HG02970 (cell line): ENCODE measurements around the gene BCORL1.

Experiments used
- ATAC-seq: cut with Tn5 transposase; IDR thresholded peaks from one replicate; pipeline ENCODE4 v1.9.1; 2021; ENCODE audit warnings: mild to moderate bottlenecking, moderate library complexity, moderate number of reproducible peaks; ENCODE audit not compliant: unreplicated experiment, low FRiP score

The BCORL1 gene

GRCh38 chrX:129963729-129964128 is 18.7 kb upstream of the BCORL1 start:
- ATAC-seq, result no peak

- no peak for ATAC-seq
Measured at GRCh38 chrX:129965166-129965565, 17.3 kb upstream of the BCORL1 start.

DNA sequence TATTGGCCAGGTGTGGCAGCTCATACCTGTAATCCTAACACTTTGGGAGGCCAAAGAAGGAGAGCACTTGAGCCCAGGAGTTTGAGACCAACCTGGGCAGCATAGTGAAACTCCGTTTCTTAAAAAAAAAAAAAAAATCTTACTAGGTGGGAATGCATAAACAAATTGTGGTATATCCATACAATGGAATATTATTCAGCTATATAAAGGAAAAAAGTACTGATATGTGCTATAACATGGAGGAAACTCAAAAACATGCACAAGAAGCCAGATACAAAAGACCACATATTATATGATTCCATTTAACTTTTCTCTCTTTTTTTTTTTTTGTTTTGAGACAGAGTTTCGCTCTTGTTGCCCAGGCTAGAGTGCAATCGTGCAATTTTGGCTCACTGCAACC is 13.5 kb upstream of the BCORL1 start:
- no peak for ATAC-seq

DNA sequence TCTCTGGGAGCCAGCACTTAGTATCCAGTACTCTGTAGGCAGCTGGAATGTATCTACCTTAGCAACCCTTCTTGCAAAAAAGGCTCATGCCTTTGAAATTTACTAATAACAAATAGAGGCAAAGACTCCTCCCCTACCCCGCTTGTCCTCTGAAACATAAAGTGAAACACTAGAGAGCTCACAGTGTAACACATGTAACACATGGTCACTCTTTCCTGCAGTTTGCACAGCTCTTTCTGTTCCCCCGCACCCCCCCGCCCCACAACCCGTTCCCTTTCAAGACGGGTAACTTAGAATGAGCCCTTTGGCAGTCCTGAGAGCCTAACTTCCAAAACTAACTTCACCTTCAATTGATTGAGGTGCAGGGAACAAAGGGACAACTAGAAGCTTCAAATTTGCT is 6.0 kb upstream of the BCORL1 start:
- ATAC-seq, result no peak

DNA sequence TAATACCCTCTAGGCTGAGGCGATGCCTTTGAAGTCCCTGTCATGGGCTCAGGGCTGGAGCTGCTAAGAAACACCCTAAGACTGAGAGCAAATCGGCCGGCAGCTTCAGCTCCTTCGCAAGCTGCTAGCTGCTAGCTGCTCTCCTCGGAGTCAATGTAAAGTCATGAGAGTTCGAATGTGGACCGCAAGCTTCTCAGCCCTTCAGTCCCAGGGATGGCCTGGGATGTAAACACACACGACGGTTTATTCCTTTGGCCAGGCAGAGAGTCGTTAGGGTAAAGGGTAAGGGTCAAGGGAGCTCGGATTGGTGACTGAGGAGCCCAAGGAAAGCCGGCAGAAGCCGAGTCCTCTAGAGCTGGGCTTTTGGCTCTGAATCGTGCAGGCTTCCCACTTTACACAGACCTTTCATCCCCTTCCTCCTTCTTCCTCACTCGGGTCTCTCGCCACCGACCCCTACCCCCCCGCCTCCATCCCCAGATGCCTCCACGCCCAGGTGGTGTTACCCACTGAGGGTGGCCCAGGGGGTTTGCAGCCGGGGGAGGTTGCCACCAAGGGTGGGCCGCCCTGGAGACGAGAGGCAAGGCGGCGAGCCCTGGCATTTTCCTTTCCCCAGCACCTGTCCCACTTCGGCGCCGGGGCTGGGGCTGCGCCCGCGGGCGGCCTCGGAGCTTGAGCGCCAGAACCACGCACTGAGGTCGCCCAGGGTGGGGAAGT is 3.1 kb upstream of the BCORL1 start:
- ATAC-seq, result no peak

DNA sequence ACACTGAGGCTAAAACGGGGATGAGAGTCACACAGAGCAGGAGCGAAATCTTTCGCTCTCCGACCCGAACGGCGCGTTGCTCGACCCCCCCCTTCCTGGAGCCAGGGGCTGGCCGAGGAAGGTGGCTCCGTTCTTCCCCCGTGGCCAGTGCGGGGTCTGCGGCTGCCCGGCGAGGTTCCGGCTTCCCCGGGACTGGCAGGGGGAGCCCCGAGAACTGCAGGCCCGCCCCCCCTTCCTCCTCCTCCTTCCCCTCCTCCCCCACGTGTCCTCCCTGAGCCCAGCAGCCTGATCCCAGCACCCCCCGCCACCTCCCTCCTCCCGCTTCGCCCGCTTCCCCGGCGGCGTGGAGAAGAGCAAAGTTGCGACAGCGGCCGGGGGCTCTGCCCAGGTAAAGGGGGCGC is 2.4 kb upstream of the BCORL1 start:
- ATAC-seq, result no peak

DNA sequence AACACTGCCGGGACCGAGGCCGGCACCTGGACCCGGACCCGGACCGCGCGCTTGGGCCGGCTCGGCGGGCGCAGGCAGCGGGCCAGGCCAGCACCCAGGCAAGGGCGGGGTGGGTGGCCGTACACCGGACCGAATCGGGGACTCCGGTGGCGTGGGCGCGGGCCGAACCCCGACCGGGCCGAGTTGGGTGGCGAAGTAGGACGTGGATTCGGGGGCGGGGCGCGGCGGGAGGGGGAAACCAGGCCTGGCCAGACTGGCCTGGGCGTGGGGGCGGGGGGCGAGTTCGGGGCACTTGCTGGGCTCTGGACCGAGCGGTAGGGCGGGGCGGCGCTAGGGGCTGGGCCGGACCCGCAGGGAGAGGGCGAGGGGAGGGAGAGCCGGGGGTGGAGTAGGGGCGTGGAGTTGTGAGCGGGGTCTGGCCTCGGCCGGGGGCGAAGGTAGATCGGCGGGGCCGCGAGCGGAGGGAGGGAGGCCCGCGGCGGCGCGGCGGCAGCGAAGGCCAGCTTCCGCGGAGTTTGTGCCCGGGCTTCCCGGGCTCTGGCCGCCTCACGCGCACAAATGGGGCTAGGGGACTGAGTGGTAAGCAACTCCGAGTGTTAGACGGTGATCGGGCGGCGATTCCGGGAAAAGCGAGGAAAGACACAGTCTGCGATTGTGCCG is 1.8 kb upstream of the BCORL1 start:
- no peak for ATAC-seq

DNA sequence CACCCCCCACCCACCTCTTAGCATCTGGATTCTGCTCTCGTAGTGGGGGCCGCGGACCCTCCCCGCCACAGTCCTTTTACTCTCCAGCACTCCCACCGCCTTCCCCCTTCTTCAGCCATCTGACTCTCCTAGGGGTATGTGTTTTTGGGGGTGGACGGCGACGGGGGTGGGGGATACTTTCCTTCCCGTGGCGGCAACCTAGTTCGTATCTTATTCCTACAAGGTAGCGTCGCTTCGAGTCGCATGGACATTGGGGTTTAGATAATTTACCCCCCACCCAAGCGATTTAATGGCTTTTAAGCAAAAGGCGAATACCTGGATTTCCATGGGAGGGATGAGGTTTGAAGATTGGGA is 1.3 kb upstream of the BCORL1 start:
- ATAC-seq, result no peak

GRCh38 chrX:129981752-129982299 is 609 bp upstream of the BCORL1 start:
- no peak for ATAC-seq

GRCh38 chrX:129983575-129984110 is 1.2 kb downstream of the BCORL1 start:
- no peak for ATAC-seq

DNA sequence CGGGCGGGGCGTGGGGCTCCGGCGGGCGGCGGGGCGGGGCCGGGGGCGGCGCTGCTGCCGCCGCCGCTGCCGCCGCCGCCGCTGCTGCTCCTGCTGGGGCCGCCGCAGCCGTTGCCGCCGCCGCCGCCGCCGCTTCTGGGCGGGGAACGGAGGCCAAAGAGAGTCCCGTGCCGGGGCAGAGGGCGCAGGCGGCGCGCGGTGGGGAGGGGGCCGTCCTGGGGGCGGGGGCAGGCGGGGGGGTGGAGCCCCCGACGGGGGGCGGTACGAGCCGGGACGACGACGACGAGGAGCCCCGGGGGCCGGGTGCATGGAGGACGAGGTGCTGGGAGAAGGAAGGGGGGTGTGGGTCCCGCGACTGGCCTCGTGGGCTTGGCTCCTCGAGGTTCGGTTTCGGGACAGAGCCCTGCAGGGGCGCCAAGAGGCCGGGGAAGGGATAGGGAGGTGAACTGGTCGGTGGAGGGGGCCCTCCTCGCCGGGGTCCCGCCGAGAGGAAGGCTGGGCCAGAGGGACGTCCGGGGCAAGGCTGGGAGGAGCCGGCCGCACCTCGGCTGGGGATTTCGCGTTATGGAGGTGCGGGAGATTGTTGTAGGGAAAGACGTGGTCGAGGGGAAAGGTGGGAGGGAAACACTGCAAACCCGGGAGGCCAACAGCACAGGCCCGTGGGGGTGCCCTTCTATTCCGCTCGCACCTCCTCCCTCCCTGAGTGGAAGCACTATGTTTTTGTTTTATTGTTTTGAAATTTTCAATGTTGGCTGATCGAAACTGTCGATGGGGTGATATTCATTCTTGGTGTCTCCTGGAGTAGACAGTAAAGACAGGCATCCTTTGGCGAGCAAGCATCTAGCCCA is 1.9 kb downstream of the BCORL1 start:
- ATAC-seq, result no peak

GRCh38 chrX:129987871-129988270 is 5.4 kb downstream of the BCORL1 start:
- ATAC-seq, result no peak

DNA sequence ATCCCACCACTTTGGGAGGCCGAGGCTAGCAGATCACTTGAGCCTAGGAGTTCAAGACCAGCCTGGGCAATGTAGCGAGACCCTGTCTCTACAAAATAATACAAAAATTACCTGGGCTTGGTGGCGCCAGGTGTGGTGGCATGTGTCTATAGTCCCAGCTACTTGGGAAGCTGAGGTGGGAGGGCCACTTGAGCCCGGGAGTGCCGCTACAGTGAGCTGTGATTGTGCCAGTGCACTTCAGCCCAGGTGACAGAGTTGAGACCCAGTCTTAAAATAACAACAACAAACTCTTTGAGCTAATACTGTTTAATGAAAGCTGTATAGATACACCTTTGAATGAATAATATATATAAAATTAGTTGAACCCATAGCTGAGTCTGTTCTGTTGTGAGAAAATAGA is 9.7 kb downstream of the BCORL1 start:
- ATAC-seq, result no peak

DNA sequence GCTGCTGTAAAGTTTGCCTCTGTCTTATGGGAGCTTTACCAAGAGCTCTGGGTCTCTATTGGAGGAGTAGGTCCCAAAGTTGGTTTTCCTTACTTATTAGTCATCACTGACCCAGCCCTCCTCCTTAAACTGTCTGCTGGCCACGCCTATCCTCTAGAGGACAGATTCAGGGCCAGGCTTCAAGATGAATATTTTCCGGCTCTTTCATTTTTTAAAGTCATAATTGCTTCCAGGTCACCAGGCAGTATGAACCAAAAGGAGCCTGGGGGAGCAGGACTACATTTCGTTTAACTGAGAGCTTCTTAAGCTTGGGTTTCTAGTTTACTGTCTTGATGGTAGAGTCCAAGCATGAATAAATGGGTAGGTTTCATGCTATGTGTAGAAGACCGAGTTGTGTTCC is 13.7 kb downstream of the BCORL1 start:
- no peak for ATAC-seq

GRCh38 chrX:129997086-129997485 is 14.7 kb downstream of the BCORL1 start:
- no peak for ATAC-seq

DNA sequence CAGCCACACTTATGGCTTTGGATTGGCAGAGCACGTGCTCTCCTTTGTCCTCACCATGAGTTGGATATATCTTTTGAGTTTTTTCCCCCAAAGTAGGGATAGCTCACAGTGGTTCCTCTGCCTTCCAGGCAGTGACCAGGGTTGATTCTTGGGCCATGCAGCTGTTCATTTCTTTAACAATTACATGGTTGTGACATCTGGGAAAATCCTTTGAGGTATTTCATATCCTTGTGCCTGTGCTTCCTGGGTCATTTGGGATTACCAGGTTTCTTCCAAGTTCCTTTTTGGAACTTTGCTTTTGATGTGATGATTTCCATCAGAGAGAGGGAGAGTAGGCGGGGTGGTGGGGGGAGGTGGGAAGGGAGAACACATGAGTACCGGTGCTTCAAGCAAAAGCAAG is 15.6 kb downstream of the BCORL1 start:
- ATAC-seq, result no peak

GRCh38 chrX:130001893-130002292 is 19.5 kb downstream of the BCORL1 start:
- ATAC-seq, result no peak

- ATAC-seq, result no peak
Measured at GRCh38 chrX:130002541-130002940, 20.1 kb downstream of the BCORL1 start.

- no peak for ATAC-seq
Measured at GRCh38 chrX:130005089-130005807, 22.8 kb downstream of the BCORL1 start.

DNA sequence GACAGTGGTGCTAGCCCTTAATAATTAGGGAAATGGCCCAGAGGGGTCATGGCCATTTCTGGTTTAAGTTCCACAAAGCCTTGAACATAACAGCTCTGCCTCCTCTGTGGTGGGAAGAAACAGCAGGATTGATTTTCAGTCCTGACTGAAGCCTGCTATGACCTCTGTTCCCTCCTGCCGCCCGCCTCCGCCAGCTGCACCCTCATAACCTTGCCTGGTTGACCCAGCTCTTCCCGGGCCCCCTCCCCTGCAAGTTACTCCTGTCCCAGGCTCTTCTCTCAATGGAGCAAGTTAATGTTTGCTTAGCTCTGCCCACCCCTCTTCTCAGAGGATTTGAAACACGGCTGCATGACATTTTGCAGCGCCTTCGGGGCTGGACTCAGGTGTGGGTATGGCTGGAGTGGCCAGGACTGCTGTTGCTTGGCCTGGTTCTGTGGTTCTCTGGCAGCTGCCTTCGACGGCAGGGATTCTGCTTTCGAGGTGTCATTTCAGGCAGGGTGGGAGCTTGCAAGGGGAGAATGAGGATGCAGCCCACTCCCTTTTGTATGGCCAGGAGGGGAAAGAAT is 27.3 kb downstream of the BCORL1 start:
- ATAC-seq, result no peak
